BE2C (cell line): ENCODE measurements around the gene MAN2B2.

Experiments used
- DNase-seq: peaks from one replicate; pipeline ENCODE4 v3.0.0-alpha.2; 2020
- H3K27me3 ChIP-seq: fragments of 250-450 bp; sonication (Bioruptor Pico); 2 replicates; pipeline ENCODE4 v1.5.1; 2020; ENCODE audit warnings: mild to moderate bottlenecking
- H3K36me3 ChIP-seq: fragments of 250-450 bp; sonication (Bioruptor Pico); 2 replicates; pipeline ENCODE4 v1.5.1; 2020; ENCODE audit warnings: mild to moderate bottlenecking
- H3K4me1 ChIP-seq: fragments of 250-450 bp; sonication (Bioruptor Pico); 2 replicates; pipeline ENCODE4 v1.5.1; 2020
- H3K4me3 ChIP-seq: 2 replicates; pipeline ENCODE4 v1.5.1; 2011; ENCODE audit warnings: low read depth, low read length
- H3K9me3 ChIP-seq: fragments of 250-450 bp; sonication (Bioruptor Pico); 2 replicates; pipeline ENCODE4 v1.5.1; 2020
- TF ChIP-seq, protein P1 (sequence below): IDR thresholded peaks from 2 replicates; pipeline ENCODE4 v1.5.1; 2012; ENCODE audit warnings: mild to moderate bottlenecking, low read depth, low read length

The MAN2B2 gene

GRCh38 chr4:6658597-6659075 lies 83.6 kb downstream of the MAN2B2 start:
- Histone ChIP-seq H3K4me3 (no peak overlapping the region), H3K9me3 (no peaks in the 10 kb centered on the region), H3K4me1 (no peaks in the 10 kb centered on the region), H3K27me3 (no peaks in the 10 kb centered on the region), H3K36me3 (no peaks in the 10 kb centered on the region)
- no peak for DNase-seq
- TF ChIP-seq, protein P1, sequence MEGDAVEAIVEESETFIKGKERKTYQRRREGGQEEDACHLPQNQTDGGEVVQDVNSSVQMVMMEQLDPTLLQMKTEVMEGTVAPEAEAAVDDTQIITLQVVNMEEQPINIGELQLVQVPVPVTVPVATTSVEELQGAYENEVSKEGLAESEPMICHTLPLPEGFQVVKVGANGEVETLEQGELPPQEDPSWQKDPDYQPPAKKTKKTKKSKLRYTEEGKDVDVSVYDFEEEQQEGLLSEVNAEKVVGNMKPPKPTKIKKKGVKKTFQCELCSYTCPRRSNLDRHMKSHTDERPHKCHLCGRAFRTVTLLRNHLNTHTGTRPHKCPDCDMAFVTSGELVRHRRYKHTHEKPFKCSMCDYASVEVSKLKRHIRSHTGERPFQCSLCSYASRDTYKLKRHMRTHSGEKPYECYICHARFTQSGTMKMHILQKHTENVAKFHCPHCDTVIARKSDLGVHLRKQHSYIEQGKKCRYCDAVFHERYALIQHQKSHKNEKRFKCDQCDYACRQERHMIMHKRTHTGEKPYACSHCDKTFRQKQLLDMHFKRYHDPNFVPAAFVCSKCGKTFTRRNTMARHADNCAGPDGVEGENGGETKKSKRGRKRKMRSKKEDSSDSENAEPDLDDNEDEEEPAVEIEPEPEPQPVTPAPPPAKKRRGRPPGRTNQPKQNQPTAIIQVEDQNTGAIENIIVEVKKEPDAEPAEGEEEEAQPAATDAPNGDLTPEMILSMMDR, result no peak

GRCh38 chr4:6659897-6660296 lies 84.9 kb downstream of the MAN2B2 start:
- TF ChIP-seq, protein P1, result no peak
- no peak for DNase-seq
- Histone ChIP-seq H3K4me3 (no peak overlapping the region), H3K27me3 (no peaks in the 10 kb centered on the region), H3K4me1 (no peaks in the 10 kb centered on the region), H3K9me3 (no peaks in the 10 kb centered on the region), H3K36me3 (no peaks in the 10 kb centered on the region)

DNA sequence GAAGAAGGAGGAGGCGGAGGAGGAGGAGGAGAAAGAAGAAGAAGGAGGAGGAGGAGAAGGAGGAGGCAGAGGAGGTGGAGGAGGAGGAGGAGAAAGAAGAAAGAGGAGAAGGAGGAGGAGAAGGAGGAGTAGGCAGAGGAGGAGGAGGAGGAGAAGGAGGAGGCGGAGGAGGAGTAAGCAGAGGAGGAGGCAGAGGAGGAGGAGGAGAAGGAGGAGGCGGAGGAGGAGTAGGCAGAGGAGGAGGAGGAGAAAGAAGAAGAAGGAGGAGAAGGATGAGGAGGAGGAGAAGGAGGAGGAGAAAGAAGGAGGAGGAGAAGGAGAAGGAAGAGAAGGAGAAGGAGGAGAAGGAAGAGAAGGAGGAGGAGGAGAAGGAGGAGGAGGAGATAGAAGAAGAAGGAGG lies 85.4 kb downstream of the MAN2B2 start:
- Histone ChIP-seq H3K36me3 (no peaks in the 10 kb centered on the region), H3K9me3 (no peaks in the 10 kb centered on the region), H3K27me3 (no peaks in the 10 kb centered on the region), H3K4me1 (no peaks in the 10 kb centered on the region), H3K4me3 (no peak overlapping the region)
- DNase-seq, result no peak
- TF ChIP-seq, protein P1, result no peak

- Histone ChIP-seq H3K27me3 (no peaks in the 10 kb centered on the region), H3K4me1 (no peaks in the 10 kb centered on the region), H3K4me3 (no peak overlapping the region), H3K36me3 (no peaks in the 10 kb centered on the region), H3K9me3 (no peaks in the 10 kb centered on the region)
- DNase-seq, result no peak
- TF ChIP-seq, protein P1, result no peak
These were observed 87.6 kb downstream of the MAN2B2 start for GRCh38 chr4:6662591-6662990.

GRCh38 chr4:6663596-6664393 lies 88.8 kb downstream of the MAN2B2 start:
- TF ChIP-seq, protein P1, result no peak
- no peaks in the 10 kb centered on the region for H3K4me1 ChIP-seq
- H3K4me3 ChIP-seq, result no peak overlapping the region
- no peaks in the 10 kb centered on the region for H3K36me3 ChIP-seq
- H3K9me3 ChIP-seq, result no peaks in the 10 kb centered on the region
- no peak for DNase-seq
- H3K27me3 ChIP-seq, result no peaks in the 10 kb centered on the region

GRCh38 chr4:6665320-6665654 lies 90.3 kb downstream of the MAN2B2 start:
- TF ChIP-seq, protein P1, result no peak
- Histone ChIP-seq H3K9me3 (no peaks in the 10 kb centered on the region), H3K4me3 (no peak overlapping the region), H3K27me3 (no peaks in the 10 kb centered on the region), H3K4me1 (no peaks in the 10 kb centered on the region), H3K36me3 (no peaks in the 10 kb centered on the region)
- no peak for DNase-seq
